Measurements from ENCODE around the gene NDE1. TPM values are rescaled to one million over a fixed set of nuclear protein-coding genes. Genes with fewer than 3 reads are reported as not detected.

Gene NDE1
- total and polyA plus RNA-seq, 4 donors, result 2.5 to 17.3 (median 4.4) TPM

- WGBS, result 96% methylated on average over 2 of the region's 2 CpGs
- Histone ChIP-seq H3K27ac (ENCODE audit: low read depth in 1 of 2, low read length in 2 of 2) (no peak overlapping the region), H3K36me3 (ENCODE audit: control insufficient read depth in 4 of 4, insufficient read depth in 3 of 4, low read depth in 1 of 4, low read length in 3 of 4) (no peaks in the 10 kb centered on the region), H3K27me3 (ENCODE audit: control insufficient read depth in 4 of 4, insufficient read depth in 4 of 4, low read length in 3 of 4) (no peaks in the 10 kb centered on the region), H3K4me3 (ENCODE audit: low read depth in 1 of 3, low read length in 3 of 3) (no peak overlapping the region), H3K9ac (ENCODE audit: low read depth in 1 of 2, low read length in 2 of 2) (no peak overlapping the region), H3K4me1 (ENCODE audit: control insufficient read depth in 4 of 4, insufficient read depth in 4 of 4, low read length in 3 of 4) (no peaks in the 10 kb centered on the region), H3K9me3 (ENCODE audit: control insufficient read depth in 4 of 4, low read length in 3 of 4) (peaks cover 0 to 2% (median 0%) of the 10 kb centered on the region in 4 donors)
- no peak for DNase-seq (ENCODE audit: low spot score)
- no peak for TF ChIP-seq REST (IDR thresholded peaks at IDR 0.05)
- TF ChIP-seq MAX (IDR thresholded peaks at IDR 0.05), result no peak
- no peak for TF ChIP-seq JUND (IDR thresholded peaks at IDR 0.05)
- TF ChIP-seq RXRA (IDR thresholded peaks at IDR 0.05), result no peak
- no peak for TF ChIP-seq EGR1 (IDR thresholded peaks at IDR 0.05; ENCODE audit: low read depth in 2 of 2)
- TF ChIP-seq, protein P1, sequence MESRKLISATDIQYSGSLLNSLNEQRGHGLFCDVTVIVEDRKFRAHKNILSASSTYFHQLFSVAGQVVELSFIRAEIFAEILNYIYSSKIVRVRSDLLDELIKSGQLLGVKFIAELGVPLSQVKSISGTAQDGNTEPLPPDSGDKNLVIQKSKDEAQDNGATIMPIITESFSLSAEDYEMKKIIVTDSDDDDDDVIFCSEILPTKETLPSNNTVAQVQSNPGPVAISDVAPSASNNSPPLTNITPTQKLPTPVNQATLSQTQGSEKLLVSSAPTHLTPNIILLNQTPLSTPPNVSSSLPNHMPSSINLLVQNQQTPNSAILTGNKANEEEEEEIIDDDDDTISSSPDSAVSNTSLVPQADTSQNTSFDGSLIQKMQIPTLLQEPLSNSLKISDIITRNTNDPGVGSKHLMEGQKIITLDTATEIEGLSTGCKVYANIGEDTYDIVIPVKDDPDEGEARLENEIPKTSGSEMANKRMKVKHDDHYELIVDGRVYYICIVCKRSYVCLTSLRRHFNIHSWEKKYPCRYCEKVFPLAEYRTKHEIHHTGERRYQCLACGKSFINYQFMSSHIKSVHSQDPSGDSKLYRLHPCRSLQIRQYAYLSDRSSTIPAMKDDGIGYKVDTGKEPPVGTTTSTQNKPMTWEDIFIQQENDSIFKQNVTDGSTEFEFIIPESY (IDR thresholded peaks at IDR 0.05), result no peak
- no peak for TF ChIP-seq ATF3 (IDR thresholded peaks at IDR 0.05)
- no peak for TF ChIP-seq YY1 (IDR thresholded peaks at IDR 0.05)
These were observed 89.4 kb downstream of the NDE1 start for GRCh38 chr16:15739464-15739863.

DNA sequence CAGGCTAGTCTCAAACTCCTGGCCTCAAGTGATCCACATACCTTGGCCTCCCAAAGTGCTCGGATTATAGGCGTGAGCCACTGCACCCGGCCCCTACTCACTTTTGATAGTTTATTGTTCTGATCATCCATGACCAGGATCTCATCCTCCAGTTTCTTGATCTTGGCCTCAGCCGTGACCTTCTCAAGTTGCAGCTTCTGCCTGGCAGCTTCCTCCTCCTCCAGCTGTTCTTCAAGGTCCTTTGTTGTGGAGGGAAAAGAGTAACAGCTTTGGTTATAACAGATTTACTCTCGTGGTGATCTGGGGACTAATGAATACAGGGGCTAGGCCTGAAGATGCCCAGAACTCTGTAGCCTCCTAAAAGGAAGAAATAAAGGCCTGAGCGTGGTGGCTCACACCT, 89.9 kb downstream of the NDE1 start:
- no peaks in the 10 kb centered on the region for H3K27me3 ChIP-seq (ENCODE audit: control insufficient read depth in 4 of 4, insufficient read depth in 4 of 4, low read length in 3 of 4)
- WGBS, result 94% methylated on average over 6 of the region's 6 CpGs
- H3K27ac ChIP-seq (ENCODE audit: low read depth in 1 of 2, low read length in 2 of 2), result no peak overlapping the region
- H3K36me3 ChIP-seq (ENCODE audit: control insufficient read depth in 4 of 4, insufficient read depth in 3 of 4, low read depth in 1 of 4, low read length in 3 of 4), result no peaks in the 10 kb centered on the region
- H3K9me3 ChIP-seq (ENCODE audit: control insufficient read depth in 4 of 4, low read length in 3 of 4), result peaks cover 0 to 2% (median 0%) of the 10 kb centered on the region in 4 donors
- no peak overlapping the region for H3K4me3 ChIP-seq (ENCODE audit: low read depth in 1 of 3, low read length in 3 of 3)
- no peak overlapping the region for H3K9ac ChIP-seq (ENCODE audit: low read depth in 1 of 2, low read length in 2 of 2)
- no peaks in the 10 kb centered on the region for H3K4me1 ChIP-seq (ENCODE audit: control insufficient read depth in 4 of 4, insufficient read depth in 4 of 4, low read length in 3 of 4)
- no peak for DNase-seq (ENCODE audit: low spot score)
- TF ChIP-seq HNF4G (IDR thresholded peaks at IDR 0.05) (no peak), SP1 (IDR thresholded peaks at IDR 0.05) (no peak), RXRA (IDR thresholded peaks at IDR 0.05) (no peak), FOXA2 (IDR thresholded peaks at IDR 0.05) (no peak), YY1 (IDR thresholded peaks at IDR 0.05) (no peak), RAD21 (IDR thresholded peaks at IDR 0.05) (no peak), GABPA (IDR thresholded peaks at IDR 0.05 in 1 of 2, conservative IDR thresholded peaks at IDR 0.05 in 1 of 2) (no peak), TAF1 (conservative IDR thresholded peaks at IDR 0.05) (no peak), CTCF (IDR thresholded peaks at IDR 0.05; ENCODE audit: low read depth, low read length, missing input control) (no peak), NR2F2 (IDR thresholded peaks at IDR 0.05) (no peak), ATF3 (IDR thresholded peaks at IDR 0.05) (no peak), EGR1 (IDR thresholded peaks at IDR 0.05; ENCODE audit: low read depth in 2 of 2) (no peak), MAX (IDR thresholded peaks at IDR 0.05) (no peak), REST (IDR thresholded peaks at IDR 0.05) (no peak), JUND (IDR thresholded peaks at IDR 0.05) (no peak), FOXA1 (IDR thresholded peaks at IDR 0.05) (no peak)
- TF ChIP-seq, protein P1 (IDR thresholded peaks at IDR 0.05), result no peak

Data from liver (tissue), 9 donors.